NCI-H345 treated with DMSO at 0.1 percent for 48 hours (cell line): ENCODE measurements around the gene HOMER1.

Experiments used
- DNase-seq: peaks from one replicate; lab custom pipeline; 2025; ENCODE audit not compliant: unreplicated experiment; lab: John Stamatoyannopoulos, UW

Gene HOMER1

GRCh38 chr5:79490323-79490936 is 23.5 kb downstream of the HOMER1 start:
- DNase-seq: no peak

- DNase-seq: no peak
Observed at GRCh38 chr5:79489773-79490172, 24.2 kb downstream of the HOMER1 start.

GRCh38 chr5:79488775-79489174 is 25.2 kb downstream of the HOMER1 start:
- DNase-seq: no peak

- DNase-seq: no peak
Observed at GRCh38 chr5:79488058-79488457, 25.9 kb downstream of the HOMER1 start.

DNA sequence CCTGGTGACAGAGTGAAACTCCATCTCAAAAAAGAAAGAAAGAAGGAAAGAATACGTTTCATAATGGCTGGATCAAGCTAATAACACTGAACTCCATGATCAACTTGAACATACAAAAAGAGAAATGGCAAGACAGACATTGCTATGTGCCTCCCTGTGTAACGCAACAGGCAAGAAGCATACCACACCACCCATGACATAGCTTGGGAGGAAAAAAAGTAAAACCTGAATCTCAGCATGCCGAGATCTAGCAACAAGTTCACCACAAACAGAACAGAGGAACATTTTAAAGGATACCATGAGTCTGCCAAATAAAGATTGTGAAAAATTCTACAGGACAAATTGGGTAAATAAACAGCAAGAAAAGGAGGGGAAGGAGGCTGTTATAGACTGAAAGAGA is 26.7 kb downstream of the HOMER1 start:
- no peak for DNase-seq

GRCh38 chr5:79486116-79486515 is 27.8 kb downstream of the HOMER1 start:
- no peak for DNase-seq

GRCh38 chr5:79484731-79485130 is 29.2 kb downstream of the HOMER1 start:
- no peak for DNase-seq

DNA sequence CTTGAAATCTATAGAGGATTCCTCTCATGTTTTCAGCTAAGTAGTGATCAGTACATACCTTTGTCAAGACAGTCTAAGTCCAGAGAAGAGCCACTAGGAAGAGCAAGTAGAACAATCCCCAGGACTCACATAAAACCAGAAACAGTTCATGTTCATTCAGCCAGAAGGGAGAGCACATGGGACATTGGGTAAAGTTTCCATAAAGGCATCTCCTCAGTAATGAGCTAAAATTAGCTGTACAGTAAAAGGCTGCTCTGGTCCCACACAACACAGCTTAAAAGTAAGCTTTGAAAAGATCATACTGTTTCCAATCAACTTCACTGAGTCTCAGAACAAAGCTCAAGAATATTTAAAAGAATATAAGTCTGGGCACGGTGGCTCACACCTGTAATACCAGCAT is 32.4 kb downstream of the HOMER1 start:
- DNase-seq: no peak

DNA sequence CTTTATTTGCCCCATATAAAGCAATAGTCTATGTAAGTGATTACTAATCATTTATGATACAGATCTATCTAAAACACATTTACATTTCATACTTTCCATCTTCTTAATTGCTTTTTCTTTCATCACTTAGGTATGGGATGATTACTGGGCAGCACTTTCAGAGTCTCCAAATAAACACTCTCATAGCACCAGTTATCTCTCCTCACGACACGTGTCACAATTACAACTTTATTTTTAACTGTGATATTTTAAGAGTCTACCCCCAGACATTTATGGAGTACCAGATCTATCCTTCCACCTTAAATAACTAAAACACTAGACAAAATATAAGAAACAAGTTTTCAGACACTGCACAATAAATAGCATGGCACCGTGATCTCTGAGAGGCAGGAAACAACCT is 32.9 kb downstream of the HOMER1 start:
- DNase-seq: no peak

DNA sequence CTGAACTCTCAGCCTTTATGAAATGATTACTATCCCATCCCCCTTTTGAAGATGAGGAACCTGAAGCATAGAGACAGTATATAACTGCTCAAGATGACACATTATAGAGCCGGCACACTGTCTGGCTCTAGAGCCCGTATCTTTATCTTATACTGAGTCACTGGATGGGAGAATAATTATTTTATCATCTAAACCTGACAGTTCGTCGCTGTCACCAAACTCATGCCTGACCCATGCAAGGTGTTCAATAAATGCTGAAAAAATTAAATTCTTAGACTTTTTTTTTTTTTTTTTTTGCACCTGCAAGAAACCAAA is 38.8 kb downstream of the HOMER1 start:
- no peak for DNase-seq

GRCh38 chr5:79474367-79475151 is 39.4 kb downstream of the HOMER1 start:
- no peak for DNase-seq

DNA sequence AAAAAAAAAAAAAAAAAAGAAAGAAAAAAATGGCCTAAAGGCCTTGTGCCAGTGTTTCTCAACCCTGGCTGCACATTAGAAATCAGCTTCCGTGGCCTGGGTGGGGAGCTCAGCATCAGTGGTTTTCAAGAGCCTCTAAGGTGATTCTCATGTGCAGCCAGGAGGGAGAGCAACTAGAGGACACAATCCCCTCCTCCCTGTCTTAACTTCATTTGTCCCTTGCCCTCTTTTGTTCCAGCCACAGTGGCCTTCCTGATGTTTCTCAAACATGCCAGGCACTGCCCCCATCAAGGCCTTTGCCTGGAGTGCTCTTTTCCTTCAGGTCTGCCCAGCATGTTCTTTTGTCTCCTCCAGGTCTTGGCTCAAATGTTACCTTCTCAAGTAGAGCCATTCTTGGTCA is 42.4 kb downstream of the HOMER1 start:
- no peak for DNase-seq

GRCh38 chr5:79464695-79465332 is 49.1 kb downstream of the HOMER1 start:
- DNase-seq: peak; percentile 3

GRCh38 chr5:79464278-79464677 is 49.7 kb downstream of the HOMER1 start:
- DNase-seq: no peak

GRCh38 chr5:79459626-79460025 is 54.3 kb downstream of the HOMER1 start:
- no peak for DNase-seq

GRCh38 chr5:79456890-79457583 is 56.9 kb downstream of the HOMER1 start:
- DNase-seq: no peak

DNA sequence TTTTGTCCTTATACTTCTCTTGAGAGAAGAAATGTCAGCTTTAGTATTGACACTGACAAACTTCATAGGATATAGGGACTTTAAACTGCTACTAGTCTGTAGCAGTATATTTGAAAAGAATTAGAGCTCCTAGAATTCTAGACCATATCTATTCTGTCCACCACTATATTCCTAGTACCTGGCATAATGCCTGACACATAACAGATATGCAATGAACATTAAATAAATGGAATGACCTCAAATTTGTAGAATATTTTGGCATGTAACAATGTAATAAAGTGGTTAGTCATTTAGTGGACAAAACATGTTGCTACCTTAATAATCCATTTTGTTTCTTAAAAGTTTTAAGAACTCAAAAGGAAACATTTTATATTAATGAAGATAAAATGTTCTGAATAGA is 57.5 kb downstream of the HOMER1 start:
- DNase-seq: no peak

DNA sequence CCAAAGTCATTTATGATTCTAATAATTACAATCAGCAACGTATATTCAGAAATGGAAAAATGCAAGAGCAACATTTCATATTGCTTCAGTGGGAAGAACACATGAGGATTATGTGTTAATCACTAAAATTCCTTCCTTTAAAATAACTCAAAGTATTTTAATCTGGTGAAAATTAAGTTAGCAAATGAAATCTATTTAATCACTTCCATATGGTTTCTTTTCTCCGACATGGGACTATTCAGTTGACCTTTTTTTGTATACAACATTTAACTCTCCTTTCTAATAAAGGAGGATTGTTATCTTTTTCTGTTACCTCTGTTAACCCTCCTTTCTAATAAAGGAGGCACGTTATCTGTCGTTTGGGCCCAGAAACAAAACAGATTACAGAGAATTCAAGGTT is 59.9 kb downstream of the HOMER1 start:
- DNase-seq: no peak

DNA sequence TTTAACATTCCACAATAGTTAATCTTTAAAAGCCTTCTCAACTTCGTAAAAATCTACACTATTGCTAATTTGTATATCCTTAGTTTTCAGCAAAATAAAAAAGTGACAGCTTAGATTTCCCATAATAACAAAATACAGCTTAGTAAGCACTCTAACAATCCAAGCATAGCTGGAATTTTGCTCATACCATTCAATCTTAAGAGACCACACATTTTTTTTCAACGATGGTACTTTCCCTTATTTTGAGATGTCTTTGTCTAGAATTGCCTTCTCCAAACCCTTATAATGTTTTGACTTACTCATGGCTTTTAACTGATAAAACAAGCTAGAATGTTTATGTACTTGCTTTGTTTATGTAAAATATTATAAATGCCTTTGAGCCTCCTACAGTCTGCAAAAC is 65.6 kb downstream of the HOMER1 start:
- no peak for DNase-seq

DNA sequence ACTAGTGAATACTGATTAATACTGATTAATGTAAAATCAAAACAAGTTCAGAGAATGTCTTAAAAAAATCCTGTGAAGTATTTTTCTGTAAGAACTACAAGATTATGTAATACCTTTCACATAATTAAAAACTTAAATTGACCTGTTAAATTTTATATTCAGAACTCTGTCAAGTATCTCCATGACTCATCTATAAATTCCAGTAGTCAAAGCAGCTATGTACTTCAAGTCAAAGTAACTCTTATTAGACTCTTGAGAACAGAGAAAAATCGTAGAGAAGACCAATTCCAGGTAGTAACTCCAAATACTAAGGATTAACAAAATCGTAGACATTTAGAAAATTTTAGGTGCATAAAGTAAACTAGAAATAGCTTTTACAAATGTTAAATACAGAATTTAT is 77.1 kb downstream of the HOMER1 start:
- DNase-seq: no peak

- no peak for DNase-seq
Observed at GRCh38 chr5:79436224-79436623, 77.7 kb downstream of the HOMER1 start.

- DNase-seq: no peak
Observed at GRCh38 chr5:79430196-79430595, 83.7 kb downstream of the HOMER1 start.
